Gastroesophageal sphincter (tissue), 3 donors: Measurements from ENCODE around the gene HMOX1.

Experiments used
- CTCF ChIP-seq, 4 experiments: fragments of 200-600 bp in 2 of 4; fragments of 450-650 bp in 2 of 4; sonication (generic) in 1 of 4; IDR thresholded peaks; one replicate each; pipeline ENCODE4 v1.5.1; 2017 to 2019; ENCODE audit warnings: antibody characterized with exemption in 4 of 4, mild to moderate bottlenecking in 2 of 4, moderate library complexity in 2 of 4
- POLR2A ChIP-seq, 2 donors: fragments of 450-650 bp; IDR thresholded peaks; one replicate each; pipeline ENCODE4 v1.6.1; 2017; ENCODE audit warnings: antibody characterized with exemption in 2 of 2, mild to moderate bottlenecking in 2 of 2, moderate library complexity in 1 of 2
- POLR2AphosphoS5 ChIP-seq: sonication (generic); formaldehyde crosslinking; IDR thresholded peaks from one replicate; pipeline ENCODE4 v1.6.1; 2017; ENCODE audit warnings: antibody characterized with exemption

GRCh38 chr22:35384975-35385588, 4.2 kb downstream of the HMOX1 start:
- TF ChIP-seq POLR2A (IDR thresholded peaks at IDR 0.05) (no peak), CTCF (IDR thresholded peaks at IDR 0.05) (no peak), POLR2AphosphoS5 (no peak)
